Fibroblast of villous mesenchyme (primary cell): Measurements from ENCODE around the gene DPYD. TPM values are rescaled to one million over a fixed set of nuclear protein-coding genes. Genes with fewer than 3 reads are reported as not detected.

Experiments used
- DNase-seq: peaks from one replicate; pipeline ENCODE4 v3.0.0-alpha.2; 2010; ENCODE audit warnings: low read depth
- H3K4me3 ChIP-seq: 2 replicates; pipeline ENCODE4 v1.5.1; 2011; ENCODE audit warnings: low read depth, mild to moderate bottlenecking, low read length
- total RNA-seq: library from RNA; depleted of rRNA; stranded (reverse); fragments of >200 nt; gene quantifications from 2 replicates; pipeline ENCODE4 v1.2.3, GENCODE V29; 2012
- TF ChIP-seq, protein P1 (sequence below): IDR thresholded peaks from 2 replicates; pipeline ENCODE4 v1.5.1; 2012; ENCODE audit warnings: low read depth, mild to moderate bottlenecking, low read length; ENCODE audit not compliant: insufficient read depth

The DPYD gene
- total RNA-seq, 1 donor: 48.4 TPM

DNA sequence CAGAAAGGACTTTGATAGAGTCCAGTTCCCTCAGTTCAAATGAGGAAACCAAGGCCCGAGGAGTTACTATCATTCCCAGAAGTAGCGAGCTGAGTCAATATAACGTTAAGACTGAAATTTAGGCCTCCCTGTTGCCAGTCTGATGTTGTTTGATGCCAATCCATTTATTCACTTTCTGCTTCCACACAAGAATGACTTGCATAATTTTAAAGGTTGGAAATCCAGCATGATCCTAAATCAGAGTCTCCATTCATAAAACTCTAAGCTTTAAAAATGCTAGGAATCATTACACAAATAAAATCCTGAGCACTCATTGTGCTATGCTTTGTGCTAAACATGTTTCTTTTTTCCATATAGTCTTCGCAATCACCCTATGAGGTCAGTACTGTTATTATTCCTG, 784.9 kb downstream of the DPYD start:
- TF ChIP-seq, protein P1, sequence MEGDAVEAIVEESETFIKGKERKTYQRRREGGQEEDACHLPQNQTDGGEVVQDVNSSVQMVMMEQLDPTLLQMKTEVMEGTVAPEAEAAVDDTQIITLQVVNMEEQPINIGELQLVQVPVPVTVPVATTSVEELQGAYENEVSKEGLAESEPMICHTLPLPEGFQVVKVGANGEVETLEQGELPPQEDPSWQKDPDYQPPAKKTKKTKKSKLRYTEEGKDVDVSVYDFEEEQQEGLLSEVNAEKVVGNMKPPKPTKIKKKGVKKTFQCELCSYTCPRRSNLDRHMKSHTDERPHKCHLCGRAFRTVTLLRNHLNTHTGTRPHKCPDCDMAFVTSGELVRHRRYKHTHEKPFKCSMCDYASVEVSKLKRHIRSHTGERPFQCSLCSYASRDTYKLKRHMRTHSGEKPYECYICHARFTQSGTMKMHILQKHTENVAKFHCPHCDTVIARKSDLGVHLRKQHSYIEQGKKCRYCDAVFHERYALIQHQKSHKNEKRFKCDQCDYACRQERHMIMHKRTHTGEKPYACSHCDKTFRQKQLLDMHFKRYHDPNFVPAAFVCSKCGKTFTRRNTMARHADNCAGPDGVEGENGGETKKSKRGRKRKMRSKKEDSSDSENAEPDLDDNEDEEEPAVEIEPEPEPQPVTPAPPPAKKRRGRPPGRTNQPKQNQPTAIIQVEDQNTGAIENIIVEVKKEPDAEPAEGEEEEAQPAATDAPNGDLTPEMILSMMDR: no peak
- no peak overlapping the region for H3K4me3 ChIP-seq
- DNase-seq: no peak

DNA sequence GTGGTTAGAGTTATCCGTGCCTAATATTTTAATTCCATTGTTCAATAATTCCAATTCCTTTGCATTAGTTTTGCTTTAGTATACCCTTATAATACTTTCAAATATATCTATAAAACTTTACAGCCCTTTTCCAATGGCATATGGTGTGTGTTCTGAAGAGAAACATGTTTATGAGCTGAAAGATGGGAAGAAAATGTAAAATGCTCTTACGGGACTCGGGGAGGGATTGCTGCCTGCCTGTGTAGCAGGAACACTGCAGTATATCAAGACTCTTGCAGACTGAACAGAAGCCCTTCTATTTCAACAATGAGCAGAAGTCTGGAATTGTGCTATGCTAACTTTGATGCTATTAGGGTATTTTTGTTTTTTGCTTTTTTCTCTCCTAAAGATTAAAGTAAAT, 792.4 kb downstream of the DPYD start:
- no peak overlapping the region for H3K4me3 ChIP-seq
- TF ChIP-seq, protein P1: no peak
- peak; percentile 27 for DNase-seq

DNA sequence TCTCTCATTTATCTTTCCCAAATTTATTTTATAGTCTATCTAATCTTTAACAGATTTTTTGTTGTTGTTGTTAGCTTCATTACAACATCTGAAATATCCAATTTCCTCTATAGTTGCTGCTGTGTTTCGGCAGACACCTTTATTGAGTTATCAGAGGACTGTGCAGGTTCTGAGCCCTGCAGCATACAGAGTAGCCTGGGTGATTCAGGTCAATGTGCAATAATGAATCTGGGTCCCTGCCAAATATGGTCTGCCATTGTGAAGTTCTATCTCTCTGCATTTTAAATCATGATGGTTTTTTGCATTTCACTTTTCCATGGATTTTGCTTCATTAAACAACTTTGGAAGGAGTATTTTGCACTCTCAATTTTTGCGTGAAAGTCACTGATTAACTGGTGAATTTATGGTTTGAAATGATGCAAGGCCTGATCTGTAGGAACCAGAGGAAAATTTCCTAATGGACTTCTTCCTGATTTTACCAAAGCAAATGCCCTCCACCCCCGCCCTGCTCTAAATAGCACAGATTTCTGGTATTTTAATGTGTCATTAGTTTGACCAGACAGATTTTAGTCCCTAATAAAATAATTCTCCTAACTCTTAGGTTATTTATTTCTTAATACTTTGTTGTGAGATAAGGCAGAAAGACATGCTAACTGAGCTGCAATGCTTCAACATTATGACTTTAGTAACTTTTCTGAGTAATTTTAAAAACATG, 797.0 kb downstream of the DPYD start:
- no peak overlapping the region for H3K4me3 ChIP-seq
- TF ChIP-seq, protein P1: no peak
- DNase-seq: peak; percentile 71

DNA sequence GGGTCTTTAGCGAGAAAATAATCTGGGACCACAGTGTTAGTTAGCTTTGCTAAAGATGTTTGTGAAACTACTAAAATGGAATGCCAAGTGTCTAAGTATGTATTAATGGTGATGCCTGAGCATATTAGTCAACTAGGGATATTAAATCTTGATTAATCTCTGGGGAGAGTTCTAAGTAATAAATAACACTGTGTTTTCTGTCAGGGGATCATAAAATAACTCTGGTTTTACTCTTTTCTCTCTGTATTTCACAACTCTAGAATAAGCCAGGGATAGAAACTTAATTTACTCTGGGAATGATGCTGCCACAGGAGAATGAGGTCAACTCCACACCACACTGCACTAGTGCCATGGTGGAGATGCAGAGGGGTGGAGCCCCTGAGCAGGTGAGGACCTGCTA, 800.0 kb downstream of the DPYD start:
- TF ChIP-seq, protein P1: no peak
- DNase-seq: peak; percentile 77
- no peak overlapping the region for H3K4me3 ChIP-seq

DNA sequence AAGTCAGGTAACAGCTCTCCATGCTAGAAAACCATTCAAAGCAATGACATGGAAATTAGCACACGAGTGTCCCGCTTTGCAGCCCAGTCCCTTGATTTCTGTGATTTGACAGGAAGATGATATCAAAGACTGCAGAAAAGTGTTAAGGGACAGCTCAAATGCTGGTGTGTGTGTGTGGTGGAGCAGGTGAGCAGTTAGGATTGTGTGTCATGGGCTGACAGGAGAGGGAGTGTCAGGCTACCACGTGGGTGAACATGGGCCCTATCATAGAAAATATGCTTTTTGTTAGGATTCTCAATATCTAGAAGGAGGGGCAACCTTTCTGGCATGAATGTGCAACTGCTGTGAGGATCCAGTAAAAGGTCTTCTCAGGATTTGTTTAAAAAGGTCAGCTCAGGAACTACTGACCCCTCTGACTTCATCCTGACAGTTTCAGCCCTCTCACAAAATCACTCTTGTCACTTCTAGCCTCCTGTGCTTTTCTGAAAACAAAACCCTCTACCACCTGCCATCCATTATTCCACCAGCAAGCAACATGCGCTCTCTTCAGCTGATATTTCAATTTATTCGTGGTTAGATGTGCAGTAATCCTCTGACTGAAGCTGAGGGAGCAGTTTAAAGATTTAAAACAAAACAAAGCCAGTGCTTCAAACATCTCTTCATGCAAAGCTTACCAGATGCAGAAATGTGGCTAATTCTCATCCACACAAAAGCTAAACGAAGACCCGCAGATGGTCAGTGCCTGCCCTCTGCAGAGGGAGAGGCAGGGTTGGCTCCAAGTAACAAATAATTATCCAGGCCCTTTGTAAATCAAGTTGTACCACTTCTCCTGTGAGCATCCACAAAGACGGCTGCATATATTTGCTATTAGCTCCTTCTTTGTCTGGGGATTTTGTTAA, 801.3 kb downstream of the DPYD start:
- DNase-seq: no peak
- TF ChIP-seq, protein P1: no peak
- no peak overlapping the region for H3K4me3 ChIP-seq

DNA sequence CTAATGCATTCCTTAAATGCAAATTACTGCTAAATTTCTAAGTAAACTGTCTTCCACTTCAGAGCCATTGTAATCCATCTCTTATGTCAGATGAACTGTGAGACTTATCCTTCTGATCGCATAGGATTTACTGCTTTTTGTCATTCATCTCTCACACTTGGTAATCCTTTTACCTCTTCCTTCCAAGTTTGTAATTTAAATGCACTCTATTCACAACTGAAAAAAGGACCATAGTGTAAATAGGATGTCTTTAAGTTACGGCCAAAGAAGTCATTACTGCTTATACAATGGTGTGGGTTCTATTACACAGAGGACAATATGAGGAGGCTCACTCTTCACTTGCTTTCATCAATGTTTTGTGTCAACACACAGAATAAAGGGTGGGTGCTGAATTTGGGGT, 806.0 kb downstream of the DPYD start:
- TF ChIP-seq, protein P1: no peak
- H3K4me3 ChIP-seq: no peak overlapping the region
- DNase-seq: no peak
